ENCODE measurements around the gene IKBKE.
A peak's percentile ranks its signal among the peaks of the same experiment; 100 is the strongest.

IKBKE gene

DNA sequence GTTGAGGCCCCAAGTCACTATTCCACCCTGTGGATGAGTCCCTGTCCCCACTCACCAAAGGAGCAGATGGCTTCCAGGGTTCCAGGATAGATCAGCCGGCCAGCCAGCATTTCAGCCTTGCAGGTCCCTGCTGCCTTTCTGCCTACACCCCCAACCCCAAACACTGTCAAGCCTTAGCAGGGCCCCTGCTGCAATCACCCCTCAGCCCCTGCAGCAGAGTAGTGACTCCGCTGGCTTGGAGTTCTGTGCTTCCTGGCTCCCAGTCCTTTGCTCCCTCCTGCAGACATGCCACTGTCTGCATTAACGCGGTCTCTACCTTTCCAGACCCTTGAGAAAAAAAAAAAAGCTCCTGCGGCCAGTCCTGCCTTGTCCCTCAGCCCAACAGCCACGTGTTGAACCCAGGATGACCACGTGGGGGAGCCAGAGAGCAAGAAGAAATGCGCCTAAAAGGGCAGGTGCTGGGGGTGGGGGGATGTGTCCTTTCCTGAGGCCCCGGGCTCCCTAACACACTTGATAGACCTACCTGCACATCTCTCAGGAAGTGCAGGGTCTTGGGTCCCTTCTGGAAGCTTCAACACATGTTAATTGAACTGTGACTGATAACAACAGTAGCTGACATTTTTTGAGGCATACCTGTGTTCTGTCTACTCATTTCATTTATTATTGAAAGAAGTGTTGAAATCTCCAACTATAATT lies 74.4 kb downstream of the IKBKE start:
- H4K20me1 ChIP-seq (ENCODE audit: control insufficient read depth, insufficient read depth, low read depth, low read length) = no peaks in the 10 kb centered on the region
- no peak overlapping the region for H3K4me2 ChIP-seq (ENCODE audit: low read length)
- no peaks in the 10 kb centered on the region for H3K36me3 ChIP-seq (ENCODE audit: control insufficient read depth, low read length)
- no peak overlapping the region for H3K27ac ChIP-seq (ENCODE audit: low read depth, low read length)
- H3K9me2 ChIP-seq (replicated peaks; ENCODE audit: control insufficient read depth, low read length) = no peaks in the 10 kb centered on the region
- H3F3A ChIP-seq (ENCODE audit: control insufficient read depth, insufficient read depth) = no peaks in the 10 kb centered on the region
- H3K4me1 ChIP-seq (ENCODE audit: control insufficient read depth, low read length) = peaks cover 6% of the 10 kb centered on the region
- H3K4me3 ChIP-seq (ENCODE audit: low read length) = no peak overlapping the region
- H3K9me3 ChIP-seq (ENCODE audit: control insufficient read depth, insufficient read depth, low read length) = no peaks in the 10 kb centered on the region
- TF ChIP-seq EZH2phosphoT487 (IDR thresholded peaks at IDR 0.05; ENCODE audit: borderline replicate concordance, low read length) = no peak
- TF ChIP-seq, protein P1, sequence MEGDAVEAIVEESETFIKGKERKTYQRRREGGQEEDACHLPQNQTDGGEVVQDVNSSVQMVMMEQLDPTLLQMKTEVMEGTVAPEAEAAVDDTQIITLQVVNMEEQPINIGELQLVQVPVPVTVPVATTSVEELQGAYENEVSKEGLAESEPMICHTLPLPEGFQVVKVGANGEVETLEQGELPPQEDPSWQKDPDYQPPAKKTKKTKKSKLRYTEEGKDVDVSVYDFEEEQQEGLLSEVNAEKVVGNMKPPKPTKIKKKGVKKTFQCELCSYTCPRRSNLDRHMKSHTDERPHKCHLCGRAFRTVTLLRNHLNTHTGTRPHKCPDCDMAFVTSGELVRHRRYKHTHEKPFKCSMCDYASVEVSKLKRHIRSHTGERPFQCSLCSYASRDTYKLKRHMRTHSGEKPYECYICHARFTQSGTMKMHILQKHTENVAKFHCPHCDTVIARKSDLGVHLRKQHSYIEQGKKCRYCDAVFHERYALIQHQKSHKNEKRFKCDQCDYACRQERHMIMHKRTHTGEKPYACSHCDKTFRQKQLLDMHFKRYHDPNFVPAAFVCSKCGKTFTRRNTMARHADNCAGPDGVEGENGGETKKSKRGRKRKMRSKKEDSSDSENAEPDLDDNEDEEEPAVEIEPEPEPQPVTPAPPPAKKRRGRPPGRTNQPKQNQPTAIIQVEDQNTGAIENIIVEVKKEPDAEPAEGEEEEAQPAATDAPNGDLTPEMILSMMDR (IDR thresholded peaks at IDR 0.05; ENCODE audit: low read depth, low read length, poor library complexity, severe bottlenecking) = peak; percentile 93
- no peaks in the 10 kb centered on the region for H3K79me2 ChIP-seq (ENCODE audit: control insufficient read depth, low read length)
- H3K27me3 ChIP-seq (ENCODE audit: control insufficient read depth, low read length) = peaks cover 8% of the 10 kb centered on the region; the same call in 1 of the 2 replicates

DNA sequence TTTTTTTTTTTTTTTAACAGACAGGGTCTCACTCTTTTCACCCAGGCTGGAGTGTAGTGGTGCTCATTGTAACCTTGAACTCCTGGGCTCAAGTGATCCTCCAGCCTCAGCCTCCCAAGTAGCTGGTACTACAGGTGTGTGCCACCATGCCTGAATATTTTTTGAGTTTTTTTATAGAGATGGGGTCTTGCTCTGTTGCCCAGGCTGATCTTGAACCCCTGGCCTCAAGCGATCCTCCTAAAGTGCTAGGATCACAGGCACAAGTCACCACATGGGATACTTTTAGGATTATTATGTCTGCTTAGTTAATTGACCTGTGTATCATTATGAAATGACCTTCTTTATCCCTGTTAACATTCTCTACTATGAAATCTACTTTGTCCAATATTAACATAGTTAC lies 75.1 kb downstream of the IKBKE start:
- TF ChIP-seq, protein P1 (IDR thresholded peaks at IDR 0.05; ENCODE audit: low read depth, low read length, poor library complexity, severe bottlenecking) = no peak
- no peak for TF ChIP-seq EZH2phosphoT487 (IDR thresholded peaks at IDR 0.05; ENCODE audit: borderline replicate concordance, low read length)
- Histone ChIP-seq H3K36me3 (ENCODE audit: control insufficient read depth, low read length) (no peaks in the 10 kb centered on the region), H3K4me2 (ENCODE audit: low read length) (no peak overlapping the region), H3K27ac (ENCODE audit: low read depth, low read length) (no peak overlapping the region), H3F3A (ENCODE audit: control insufficient read depth, insufficient read depth) (no peaks in the 10 kb centered on the region), H3K9me2 (replicated peaks; ENCODE audit: control insufficient read depth, low read length) (no peaks in the 10 kb centered on the region), H4K20me1 (ENCODE audit: control insufficient read depth, insufficient read depth, low read depth, low read length) (no peaks in the 10 kb centered on the region), H3K79me2 (ENCODE audit: control insufficient read depth, low read length) (no peaks in the 10 kb centered on the region), H3K9me3 (ENCODE audit: control insufficient read depth, insufficient read depth, low read length) (no peaks in the 10 kb centered on the region), H3K4me3 (ENCODE audit: low read length) (no peak overlapping the region), H3K27me3 (ENCODE audit: control insufficient read depth, low read length) (peaks cover 13% of the 10 kb centered on the region), H3K4me1 (ENCODE audit: control insufficient read depth, low read length) (peaks cover 6% of the 10 kb centered on the region)

Measured in DOHH2 (cell line).